ENCODE results near the gene BOD1.

DNA sequence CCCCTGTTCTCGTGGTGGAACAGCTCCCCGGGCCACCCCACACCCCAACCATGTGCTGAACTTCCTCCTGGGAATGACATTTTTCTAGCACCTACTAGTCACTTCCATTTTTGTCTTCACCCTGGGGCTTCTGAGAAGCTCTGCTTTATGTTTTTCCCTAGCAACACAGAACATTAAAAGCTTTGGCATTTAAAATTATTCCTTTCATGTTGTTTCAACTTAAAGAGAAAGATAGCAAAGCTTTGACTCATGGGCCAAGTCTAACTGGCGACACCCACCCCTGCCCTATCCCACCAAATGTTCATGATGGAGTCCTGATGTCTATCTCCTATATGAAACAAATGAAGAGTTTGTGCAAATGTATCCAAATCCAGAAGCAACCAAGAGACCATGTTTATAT, 22.4 kb downstream of the BOD1 start:
- TF ChIP-seq, protein P1, sequence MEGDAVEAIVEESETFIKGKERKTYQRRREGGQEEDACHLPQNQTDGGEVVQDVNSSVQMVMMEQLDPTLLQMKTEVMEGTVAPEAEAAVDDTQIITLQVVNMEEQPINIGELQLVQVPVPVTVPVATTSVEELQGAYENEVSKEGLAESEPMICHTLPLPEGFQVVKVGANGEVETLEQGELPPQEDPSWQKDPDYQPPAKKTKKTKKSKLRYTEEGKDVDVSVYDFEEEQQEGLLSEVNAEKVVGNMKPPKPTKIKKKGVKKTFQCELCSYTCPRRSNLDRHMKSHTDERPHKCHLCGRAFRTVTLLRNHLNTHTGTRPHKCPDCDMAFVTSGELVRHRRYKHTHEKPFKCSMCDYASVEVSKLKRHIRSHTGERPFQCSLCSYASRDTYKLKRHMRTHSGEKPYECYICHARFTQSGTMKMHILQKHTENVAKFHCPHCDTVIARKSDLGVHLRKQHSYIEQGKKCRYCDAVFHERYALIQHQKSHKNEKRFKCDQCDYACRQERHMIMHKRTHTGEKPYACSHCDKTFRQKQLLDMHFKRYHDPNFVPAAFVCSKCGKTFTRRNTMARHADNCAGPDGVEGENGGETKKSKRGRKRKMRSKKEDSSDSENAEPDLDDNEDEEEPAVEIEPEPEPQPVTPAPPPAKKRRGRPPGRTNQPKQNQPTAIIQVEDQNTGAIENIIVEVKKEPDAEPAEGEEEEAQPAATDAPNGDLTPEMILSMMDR (conservative IDR thresholded peaks at IDR 0.05): no peak
- no peak for TF ChIP-seq ZFX (IDR thresholded peaks at IDR 0.05)

All from C4-2B (cell line).